GM12878 (cell line): ENCODE results near the gene CCS. TPM values are rescaled to one million over a fixed set of nuclear protein-coding genes. Genes with fewer than 3 reads are reported as not detected.

Source experiments
- ATAC-seq: fragments of 200-7000 bp; cut with Tn5 transposase; 3 replicates; pipeline ENCODE4 v1.9.1; 2020; ENCODE audit warnings: mild to moderate bottlenecking, moderate library complexity
- BruUV-seq: library from RNA; stranded (reverse); fragments of 400-500 nt; replicated peaks from 2 replicates; lab custom pipeline; 2021; lab: Mats Ljungman, UMichigan
- CTCF ChIA-PET: fragments of 300-600 bp; sonication (Branson Sonifier 250); formaldehyde crosslinking; extraction: SDS; loops from one replicate; lab custom pipeline; 2021; ENCODE audit warnings: inconsistent platforms; lab: Yijun Ruan, JAX
- POLR2A ChIA-PET: fragments of 350-600 bp; formaldehyde crosslinking; extraction: SDS; loops from one replicate; lab custom pipeline; 2021; ENCODE audit warnings: inconsistent platforms; lab: Charles Lee
- RAD21 ChIA-PET: fragments of 300-600 bp; sonication (Branson Sonifier 250); formaldehyde crosslinking; loops from one replicate; lab custom pipeline; 2023; ENCODE audit warnings: antibody characterized with exemption; ENCODE audit not compliant: unreplicated experiment; lab: Charles Lee
- SMC1A ChIA-PET: fragments of 300-600 bp; sonication (Branson Sonifier 250); formaldehyde crosslinking; loops from one replicate; lab custom pipeline; 2023; ENCODE audit not compliant: unreplicated experiment, uncharacterized antibody; lab: Charles Lee
- DNase-seq: peaks from one replicate; pipeline ENCODE4 v3.0.0-alpha.2; 2011; ENCODE audit warnings: low read depth, low spot score
- FAIRE-seq: peaks from 3 replicates; lab custom pipeline; 2011; peaks lifted over from hg19 to GRCh38; lab: Jason Lieb, UNC
- H2AFZ ChIP-seq: 2 replicates; pipeline ENCODE4 v1.6.0; 2011; ENCODE audit warnings: low read depth, low read length, control low read depth; ENCODE audit not compliant: control insufficient read depth
- H3K27ac ChIP-seq: 2 replicates; pipeline ENCODE4 v1.5.1; 2011; ENCODE audit warnings: control low read depth; ENCODE audit not compliant: control insufficient read depth, insufficient read depth
- H3K27me3 ChIP-seq, 2 experiments: replicated peaks in 1 of 2; 2 replicates each; pipeline versions ENCODE4 v1.6.0 to v1.6.1; 2011; ENCODE audit warnings: low read length in 1 of 2; ENCODE audit not compliant: control insufficient read depth in 2 of 2, insufficient read depth in 2 of 2
- H3K36me3 ChIP-seq, 2 experiments: 2 replicates each; pipeline ENCODE4 v1.5.1; 2011; ENCODE audit warnings: low read length in 1 of 2; ENCODE audit not compliant: control insufficient read depth in 2 of 2, insufficient read depth in 2 of 2
- H3K4me1 ChIP-seq: 2 replicates; pipeline ENCODE4 v1.6.1; 2011; ENCODE audit warnings: mild to moderate bottlenecking, low read length, moderate library complexity, mixed read lengths; ENCODE audit not compliant: control insufficient read depth, insufficient read depth
- H3K4me2 ChIP-seq: 2 replicates; pipeline ENCODE4 v1.6.0; 2011; ENCODE audit warnings: control low read depth; ENCODE audit not compliant: control insufficient read depth, insufficient read depth
- H3K4me3 ChIP-seq: fragments of 200-600 bp; sonication (generic); 2 replicates; pipeline ENCODE4 v1.5.1; 2016
- H3K79me2 ChIP-seq: 2 replicates; pipeline ENCODE4 v1.6.0; 2011; ENCODE audit warnings: low read length; ENCODE audit not compliant: control insufficient read depth, insufficient read depth
- H3K9ac ChIP-seq: 2 replicates; pipeline ENCODE4 v1.8.0; 2011; ENCODE audit warnings: low read length, control low read depth, mixed read lengths; ENCODE audit not compliant: control insufficient read depth, insufficient read depth
- H3K9me3 ChIP-seq: replicated peaks from 3 replicates; pipeline ENCODE4 v1.5.1; 2011; ENCODE audit warnings: mild to moderate bottlenecking, low read length; ENCODE audit not compliant: control insufficient read depth, insufficient read depth
- H4K20me1 ChIP-seq: 2 replicates; pipeline ENCODE4 v1.6.0; 2011; ENCODE audit not compliant: control insufficient read depth, insufficient read depth
- ATF7 ChIP-seq: fragments of 450-650 bp; IDR thresholded peaks from 2 replicates; pipeline ENCODE4 v1.6.1; 2016; ENCODE audit warnings: low read depth, mild to moderate bottlenecking
- CREM ChIP-seq: IDR thresholded peaks from 2 replicates; pipeline ENCODE4 v1.6.1; 2014; ENCODE audit warnings: antibody characterized with exemption, low read depth
- HDAC2 ChIP-seq: fragments of 200-600 bp; sonication (generic); IDR thresholded peaks from 2 replicates; pipeline ENCODE4 v1.6.1; 2017
- NR2C1 ChIP-seq: fragments of 450-650 bp; IDR thresholded peaks from 2 replicates; pipeline ENCODE4 v1.6.1; 2017; ENCODE audit warnings: antibody characterized with exemption, mild to moderate bottlenecking, moderate library complexity
- SKIL ChIP-seq: fragments of 450-650 bp; IDR thresholded peaks from 2 replicates; pipeline ENCODE4 v1.6.1; 2017; ENCODE audit warnings: mild to moderate bottlenecking, low read depth, inconsistent platforms; ENCODE audit not compliant: poor library complexity, severe bottlenecking
- SMAD1 ChIP-seq: fragments of 450-650 bp; IDR thresholded peaks from 2 replicates; pipeline ENCODE4 v1.6.1; 2018; ENCODE audit warnings: mild to moderate bottlenecking, low read depth; ENCODE audit not compliant: partially characterized antibody
- ZNF217 ChIP-seq: fragments of 450-650 bp; IDR thresholded peaks from 2 replicates; pipeline ENCODE4 v1.6.1; 2017; ENCODE audit warnings: antibody characterized with exemption, mild to moderate bottlenecking
- WGBS: methylation state at CpG from one replicate; pipeline ENCODE4 v1.1.6; 2016; ENCODE audit warnings: low lambda C conversion rate; ENCODE audit not compliant: insufficient replicate concordance, insufficient coverage; ENCODE audit errors: missing lambda C conversion rate; 5-methylcytosine and 5-hydroxymethylcytosine counted together
- in situ Hi-C: fragments of 300-500 bp; cut with MboI; formaldehyde crosslinking; loops from 9 replicates; pipeline ENCODE4 v1.14.3; 2018; ENCODE audit warnings: mixed read lengths
- intact Hi-C: fragments of 100-400 bp; cut with micrococcal nuclease; formaldehyde crosslinking; loops from one replicate; pipeline ENCODE4 v1.14.2; 2022; ENCODE audit not compliant: unreplicated experiment
- polyA plus RNA-seq, 11 experiments: library from polyadenylated mRNA; depleted of rRNA in 4 of 11; unstranded in 6 of 11; stranded (reverse) in 5 of 11; fragments of >200 nt; fragmentation: Nextera tagmentation in 4 of 11; fragmentation: Illumina TruSeq in 1 of 11; extraction: Ambion mirVana in 4 of 11; extraction: Trizol in 1 of 11; gene quantifications; 1 replicate in 1 of 11; 2 replicates in 10 of 11; pipeline versions ENCODE4 v1.2.1 to v1.2.3, GENCODE V29; 2011 to 2016; ENCODE audit warnings: inconsistent platforms in 2 of 11, missing spikeins in 2 of 11, low read depth in 1 of 11
- total RNA-seq, 4 experiments: library from RNA; depleted of rRNA in 3 of 4; stranded (reverse); fragments of >200 nt in 3 of 4; fragmentation: Illumina TruSeq in 1 of 4; extraction: Trizol in 1 of 4; gene quantifications; 2 replicates each; pipeline versions ENCODE4 v1.2.1 to v1.2.3, GENCODE V29; 2013 to 2021
- TF ChIP-seq, protein P1 (sequence below): fragments of 450-650 bp; IDR thresholded peaks from 2 replicates; pipeline ENCODE4 v1.6.1; 2017; ENCODE audit warnings: low read depth, mild to moderate bottlenecking, moderate library complexity

Gene CCS
- total and polyA plus RNA-seq, 10 of the 15 experiments (the other 5 are each of a cell fraction or from before 2014, with no cell fraction given), result 1.5 to 44.2 (median 30.6) TPM

GRCh38 chr11:66547662-66548009 is 45.3 kb upstream of the CCS start:
- H3K4me2 ChIP-seq, result no peak overlapping the region
- no peaks in the 10 kb centered on the region for H4K20me1 ChIP-seq
- BruUV-seq, result no TSS peak
- ChIA-PET RAD21 (interaction anchor here (2.3 kb wide), 1 partner anchor 90 kb away, joined by 11 read pairs; the partner anchor contains the start of gene RBM4), POLR2A (interaction anchor here (4.0 kb wide), 1 partner anchor 130 kb away, joined by 26 read pairs; the partner anchor contains the start of gene RBM4B), SMC1A (no interaction called here), CTCF (interaction anchor here (1.6 kb wide), 1 partner anchor 131 kb away, joined by 4 read pairs; the partner anchor contains the start of gene RBM4B)
- H3K27ac ChIP-seq, result no peak overlapping the region
- H3K4me3 ChIP-seq, result no peak overlapping the region
- no peak overlapping the region for H2AFZ ChIP-seq
- FAIRE-seq (no peak), DNase-seq (no peak), ATAC-seq (no peak)
- H3K27me3 ChIP-seq, result no peaks in the 10 kb centered on the region
- H3K9ac ChIP-seq, result no peak overlapping the region
- H3K79me2 ChIP-seq, result peaks cover 2% of the 10 kb centered on the region
- H3K9me3 ChIP-seq, result no peaks in the 10 kb centered on the region
- no peaks in the 10 kb centered on the region; a peak in 1 of 4 replicates for H3K36me3 ChIP-seq
- intact Hi-C loops (no loop called here), in situ Hi-C loops (no loop called here)
- TF ChIP-seq HDAC2 (no peak), ATF7 (no peak), NR2C1 (no peak), CREM (no peak), SKIL (no peak), ZNF217 (no peak), SMAD1 (no peak)
- TF ChIP-seq, protein P1, sequence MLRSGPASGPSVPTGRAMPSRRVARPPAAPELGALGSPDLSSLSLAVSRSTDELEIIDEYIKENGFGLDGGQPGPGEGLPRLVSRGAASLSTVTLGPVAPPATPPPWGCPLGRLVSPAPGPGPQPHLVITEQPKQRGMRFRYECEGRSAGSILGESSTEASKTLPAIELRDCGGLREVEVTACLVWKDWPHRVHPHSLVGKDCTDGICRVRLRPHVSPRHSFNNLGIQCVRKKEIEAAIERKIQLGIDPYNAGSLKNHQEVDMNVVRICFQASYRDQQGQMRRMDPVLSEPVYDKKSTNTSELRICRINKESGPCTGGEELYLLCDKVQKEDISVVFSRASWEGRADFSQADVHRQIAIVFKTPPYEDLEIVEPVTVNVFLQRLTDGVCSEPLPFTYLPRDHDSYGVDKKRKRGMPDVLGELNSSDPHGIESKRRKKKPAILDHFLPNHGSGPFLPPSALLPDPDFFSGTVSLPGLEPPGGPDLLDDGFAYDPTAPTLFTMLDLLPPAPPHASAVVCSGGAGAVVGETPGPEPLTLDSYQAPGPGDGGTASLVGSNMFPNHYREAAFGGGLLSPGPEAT, result no peak
- WGBS, result 65% methylated on average over 5 of the region's 5 CpGs
- H3K4me1 ChIP-seq, result peaks cover 10% of the 10 kb centered on the region
